CD4-positive, alpha-beta T cell (primary cell): Measurements from ENCODE around the gene SCUBE1. TPM values are rescaled to one million over a fixed set of nuclear protein-coding genes. Genes with fewer than 3 reads are reported as not detected.

Experiments used
- ATAC-seq: fragments of 200-7000 bp; cut with Tn5 transposase; one replicate; pipeline ENCODE4 v1.10.0; 2022; ENCODE audit warnings: mild to moderate bottlenecking; ENCODE audit not compliant: poor library complexity
- CTCF ChIA-PET: fragments of 350-600 bp; sonication (Branson Sonifier 250); formaldehyde crosslinking; loops from one replicate; lab custom pipeline; 2021; ENCODE audit warnings: antibody characterized with exemption, inconsistent platforms; lab: Charles Lee
- POLR2A ChIA-PET: fragments of 350-600 bp; sonication (Branson Sonifier 250); formaldehyde crosslinking; loops from one replicate; lab custom pipeline; 2021; ENCODE audit warnings: antibody characterized with exemption, inconsistent platforms; lab: Charles Lee
- DNase-seq, 14 experiments: peaks; one replicate each; pipeline ENCODE4 v3.0.0-alpha.2; 2013 to 2020; ENCODE audit warnings: mixed read lengths in 2 of 14
- H3K27ac ChIP-seq, 2 donors: one replicate each; pipeline versions ENCODE4 v1.5.1 to v1.7.0; 2013; ENCODE audit warnings: low read length in 2 of 2, low read depth in 1 of 2, mild to moderate bottlenecking in 1 of 2
- H3K27me3 ChIP-seq, 2 experiments: 1 replicate in 1 of 2; 2 replicates in 1 of 2; pipeline versions ENCODE4 v1.6.1 to v1.7.0; 2013; ENCODE audit warnings: low read length in 2 of 2, control low read depth in 1 of 2, mild to moderate bottlenecking in 1 of 2, moderate library complexity in 1 of 2; ENCODE audit not compliant: insufficient read depth in 2 of 2, control insufficient read depth in 1 of 2
- H3K36me3 ChIP-seq: one replicate; pipeline ENCODE4 v1.6.1; 2013; ENCODE audit warnings: low read length, control low read depth; ENCODE audit not compliant: insufficient read depth
- H3K4me1 ChIP-seq: one replicate; pipeline ENCODE4 v1.6.1; 2013; ENCODE audit warnings: low read length, control low read depth; ENCODE audit not compliant: insufficient read depth
- H3K4me3 ChIP-seq: one replicate; pipeline ENCODE4 v1.5.1; 2013; ENCODE audit warnings: mild to moderate bottlenecking, low read length, moderate library complexity
- H3K9me3 ChIP-seq, 2 experiments: 1 replicate in 1 of 2; 2 replicates in 1 of 2; pipeline versions ENCODE4 v1.6.1 to v1.7.0; 2013; ENCODE audit warnings: low read length in 2 of 2, mild to moderate bottlenecking in 2 of 2, control low read depth in 1 of 2, moderate library complexity in 1 of 2; ENCODE audit not compliant: control insufficient read depth in 1 of 2, insufficient read depth in 1 of 2
- H3K27ac Mint-ChIP-seq: one replicate; pipeline ENCODE4 v1.8.0; 2020; ENCODE audit warnings: mixed read lengths
- H3K27me3 Mint-ChIP-seq: one replicate; pipeline ENCODE4 v1.8.0; 2021; ENCODE audit warnings: mixed read lengths
- H3K36me3 Mint-ChIP-seq: one replicate; pipeline ENCODE4 v1.8.0; 2021; ENCODE audit warnings: low read depth, mixed read lengths
- H3K4me1 Mint-ChIP-seq: one replicate; pipeline ENCODE4 v1.8.0; 2021; ENCODE audit warnings: low read depth, mixed read lengths
- H3K4me3 Mint-ChIP-seq: one replicate; pipeline ENCODE4 v1.8.0; 2020; ENCODE audit warnings: mild to moderate bottlenecking, mixed read lengths
- H3K9me3 Mint-ChIP-seq: one replicate; pipeline ENCODE4 v1.8.0; 2020; ENCODE audit warnings: mixed read lengths
- CTCF ChIP-seq: fragments of 200-600 bp; IDR thresholded peaks from one replicate; pipeline ENCODE4 v1.8.0; 2022; ENCODE audit warnings: antibody characterized with exemption, mild to moderate bottlenecking
- intact Hi-C, 2 experiments: fragments of 100-400 bp; cut with DNase I in 1 of 2; cut with micrococcal nuclease in 1 of 2; formaldehyde crosslinking; loops; one replicate each; pipeline versions ENCODE4 v1.15.1 to v1.9.0; 2023 to 2025; cut with DNase I, micrococcal nuclease
- total RNA-seq, 174 experiments: library from RNA in 2 of 174; stranded (reverse) in 2 of 174; gene quantifications; one replicate each; pipeline ENCODE4 v1.2.3 and lab custom pipeline; 2021 to 2026

Gene SCUBE1
- total RNA-seq, 2 experiments from 2014 or later = not detected

- H3K9me3 Mint-ChIP-seq = no peaks in the 10 kb centered on the region
Measured at GRCh38 chr22:43171607-43172006, 171.6 kb downstream of the SCUBE1 start.

GRCh38 chr22:43171019-43171491 lies 172.1 kb downstream of the SCUBE1 start:
- Mint-ChIP-seq H3K27ac (no peak overlapping the region), H3K27me3 (no peaks in the 10 kb centered on the region), H3K9me3 (no peaks in the 10 kb centered on the region), H3K4me1 (no peaks in the 10 kb centered on the region), H3K36me3 (peaks cover 27% of the 10 kb centered on the region), H3K4me3 (no peak overlapping the region)
- H3K27me3 ChIP-seq = no peaks in the 10 kb centered on the region
- H3K36me3 ChIP-seq = peaks cover 56% of the 10 kb centered on the region
- DNase-seq = no peak
- H3K9me3 ChIP-seq = no peaks in the 10 kb centered on the region
- H3K4me3 ChIP-seq = no peak overlapping the region
- CTCF ChIA-PET = no interaction called here
- intact Hi-C loops = no loop called here
- no peak for ATAC-seq
- H3K27ac ChIP-seq = no peak overlapping the region
- peaks cover 3% of the 10 kb centered on the region for H3K4me1 ChIP-seq
- POLR2A ChIA-PET = no interaction called here
- no peak for TF ChIP-seq CTCF

More at GRCh38 chr22:43171607-43172006, 171.6 kb downstream of the SCUBE1 start:
- Histone ChIP-seq H3K9me3 (no peaks in the 10 kb centered on the region), H3K27me3 (no peaks in the 10 kb centered on the region), H3K4me3 (no peak overlapping the region), H3K4me1 (peaks cover 3% of the 10 kb centered on the region), H3K27ac (no peak overlapping the region), H3K36me3 (peaks cover 58% of the 10 kb centered on the region)
- intact Hi-C loops = no loop called here
- H3K27ac Mint-ChIP-seq = no peak overlapping the region
- ChIA-PET POLR2A (interaction anchor here (0.8 kb wide), 1 partner anchor 16 kb away, joined by 3 read pairs; no protein-coding TSS in a partner anchor), CTCF (no interaction called here)
- H3K4me3 Mint-ChIP-seq = no peak overlapping the region
- ATAC-seq (no peak), DNase-seq (no peak)
- TF ChIP-seq CTCF = no peak
- H3K27me3 Mint-ChIP-seq = no peaks in the 10 kb centered on the region
- peaks cover 27% of the 10 kb centered on the region for H3K36me3 Mint-ChIP-seq
- no peaks in the 10 kb centered on the region for H3K4me1 Mint-ChIP-seq

- Mint-ChIP-seq H3K9me3 (no peaks in the 10 kb centered on the region), H3K27me3 (no peaks in the 10 kb centered on the region), H3K27ac (no peak overlapping the region), H3K36me3 (peaks cover 27% of the 10 kb centered on the region), H3K4me1 (no peaks in the 10 kb centered on the region), H3K4me3 (no peak overlapping the region)
- ATAC-seq = no peak
- POLR2A ChIA-PET = no interaction called here
- no peak for DNase-seq
- no peak for TF ChIP-seq CTCF
- CTCF ChIA-PET = no interaction called here
- Histone ChIP-seq H3K4me1 (peaks cover 3% of the 10 kb centered on the region), H3K4me3 (no peak overlapping the region), H3K36me3 (peaks cover 54% of the 10 kb centered on the region), H3K27ac (no peak overlapping the region), H3K27me3 (no peaks in the 10 kb centered on the region), H3K9me3 (no peaks in the 10 kb centered on the region)
- intact Hi-C loops = no loop called here
Measured at GRCh38 chr22:43170131-43170480, 173.1 kb downstream of the SCUBE1 start.
